ENCODE data around the gene FKBP5. TPM values are rescaled to one million over a fixed set of nuclear protein-coding genes. Genes with fewer than 3 reads are reported as not detected.

The FKBP5 gene
- total RNA-seq, 2 experiments from 2014 or later = 42.5 to 79.1 TPM

DNA sequence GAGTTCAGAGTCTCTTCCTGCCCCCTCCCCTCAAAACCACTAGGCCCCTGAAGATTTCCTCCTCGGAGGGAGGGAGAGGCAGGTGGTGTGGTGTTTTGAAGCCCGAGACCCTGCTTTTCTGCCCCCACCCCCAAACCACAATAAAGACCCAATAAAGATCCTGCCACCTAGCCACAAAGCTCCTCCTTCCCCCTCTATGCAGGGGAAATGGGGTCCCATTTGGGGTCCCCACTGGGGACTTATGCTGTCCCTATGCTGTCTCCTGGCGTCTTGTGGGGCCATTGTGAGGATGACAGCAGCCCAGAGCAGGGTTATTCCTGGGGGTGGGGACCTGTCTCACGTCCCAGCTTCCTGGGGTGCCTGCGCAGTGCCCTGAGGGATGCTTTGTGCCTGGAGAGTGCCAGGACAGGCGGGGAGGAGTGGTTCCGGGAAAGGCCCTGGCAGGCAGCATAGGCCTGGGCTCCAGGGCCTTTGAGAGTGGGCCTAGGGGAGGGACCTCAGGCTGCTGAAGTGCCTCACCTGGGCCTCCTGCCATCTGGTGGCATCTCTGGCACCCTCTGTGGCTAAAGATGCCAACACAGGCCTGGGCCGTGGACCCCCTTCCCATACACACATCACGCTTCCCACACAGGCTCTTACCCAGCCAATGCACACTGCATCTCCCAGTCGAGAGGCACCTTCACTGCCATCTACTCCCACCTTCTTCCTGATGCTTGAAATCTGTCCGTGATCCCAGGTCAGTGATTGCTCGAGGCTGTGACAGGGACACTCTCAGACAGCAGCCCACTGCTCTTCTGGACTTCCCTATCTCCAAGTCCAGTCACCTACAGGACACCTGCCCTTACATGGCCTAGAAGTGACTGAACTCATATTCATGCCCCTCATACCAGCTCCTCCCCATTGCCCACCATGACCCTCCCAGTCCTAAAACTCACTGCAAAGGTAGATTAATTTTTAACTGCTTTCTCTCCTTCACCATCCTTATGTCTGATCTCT, 40.3 kb upstream of the FKBP5 start:
- Histone ChIP-seq H3K4me3 (ENCODE audit: low read depth, low read length, poor library complexity, severe bottlenecking) (peak overlapping the region; percentile 75), H3K9me3 (ENCODE audit: low read length) (no peaks in the 10 kb centered on the region), H3K9me2 (ENCODE audit: insufficient read depth, low read length) (no peaks in the 10 kb centered on the region), H3K27ac (ENCODE audit: low read depth, low read length, poor library complexity, severe bottlenecking) (peak overlapping the region; percentile 96), H3K4me1 (ENCODE audit: insufficient read depth, low read length, poor library complexity, severe bottlenecking) (peaks cover 82% of the 10 kb centered on the region), H4K20me1 (ENCODE audit: insufficient read depth, low read length) (no peaks in the 10 kb centered on the region), H2AFZ (ENCODE audit: low read length) (peak overlapping the region; percentile 15; the same call in 1 of the 2 replicates), H3K4me2 (ENCODE audit: low read length) (peak overlapping the region; percentile 96), H3K36me3 (ENCODE audit: insufficient read depth, low read length) (no peaks in the 10 kb centered on the region), H3K79me2 (ENCODE audit: insufficient read depth, low read depth, low read length) (peaks cover 11% of the 10 kb centered on the region; the same call in 1 of the 2 replicates)
- intact Hi-C loops (cut with micrococcal nuclease; ENCODE audit: unreplicated experiment) = loop anchor here (1.0 kb wide), 1 partner anchor 41 kb away; the partner anchor contains the start of gene FKBP5
- BruUV-seq (replicated peaks) = no TSS peak
- peak; percentile 85 for DNase-seq (ENCODE audit: low spot score)
- TF ChIP-seq EZH2phosphoT487 (IDR thresholded peaks at IDR 0.05; ENCODE audit: borderline replicate concordance, low read depth, low read length) = no peak
- TF ChIP-seq, protein P1, sequence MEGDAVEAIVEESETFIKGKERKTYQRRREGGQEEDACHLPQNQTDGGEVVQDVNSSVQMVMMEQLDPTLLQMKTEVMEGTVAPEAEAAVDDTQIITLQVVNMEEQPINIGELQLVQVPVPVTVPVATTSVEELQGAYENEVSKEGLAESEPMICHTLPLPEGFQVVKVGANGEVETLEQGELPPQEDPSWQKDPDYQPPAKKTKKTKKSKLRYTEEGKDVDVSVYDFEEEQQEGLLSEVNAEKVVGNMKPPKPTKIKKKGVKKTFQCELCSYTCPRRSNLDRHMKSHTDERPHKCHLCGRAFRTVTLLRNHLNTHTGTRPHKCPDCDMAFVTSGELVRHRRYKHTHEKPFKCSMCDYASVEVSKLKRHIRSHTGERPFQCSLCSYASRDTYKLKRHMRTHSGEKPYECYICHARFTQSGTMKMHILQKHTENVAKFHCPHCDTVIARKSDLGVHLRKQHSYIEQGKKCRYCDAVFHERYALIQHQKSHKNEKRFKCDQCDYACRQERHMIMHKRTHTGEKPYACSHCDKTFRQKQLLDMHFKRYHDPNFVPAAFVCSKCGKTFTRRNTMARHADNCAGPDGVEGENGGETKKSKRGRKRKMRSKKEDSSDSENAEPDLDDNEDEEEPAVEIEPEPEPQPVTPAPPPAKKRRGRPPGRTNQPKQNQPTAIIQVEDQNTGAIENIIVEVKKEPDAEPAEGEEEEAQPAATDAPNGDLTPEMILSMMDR (conservative IDR thresholded peaks at IDR 0.05; ENCODE audit: low read length) = peak; percentile 63
- CTCF ChIA-PET (ENCODE audit: unreplicated experiment) = interaction anchor here (1.1 to 2.3 kb wide), 3 partner anchors 12 to 139 kb away, joined by 3 to 11 read pairs (median 3); no protein-coding TSS in a partner anchor
- POLR2A ChIA-PET = interaction anchor here (0.6 to 2.6 kb wide), 5 partner anchors 9 to 1035 kb away, joined by 3 to 7 read pairs (median 3); no protein-coding TSS in a partner anchor

DNA sequence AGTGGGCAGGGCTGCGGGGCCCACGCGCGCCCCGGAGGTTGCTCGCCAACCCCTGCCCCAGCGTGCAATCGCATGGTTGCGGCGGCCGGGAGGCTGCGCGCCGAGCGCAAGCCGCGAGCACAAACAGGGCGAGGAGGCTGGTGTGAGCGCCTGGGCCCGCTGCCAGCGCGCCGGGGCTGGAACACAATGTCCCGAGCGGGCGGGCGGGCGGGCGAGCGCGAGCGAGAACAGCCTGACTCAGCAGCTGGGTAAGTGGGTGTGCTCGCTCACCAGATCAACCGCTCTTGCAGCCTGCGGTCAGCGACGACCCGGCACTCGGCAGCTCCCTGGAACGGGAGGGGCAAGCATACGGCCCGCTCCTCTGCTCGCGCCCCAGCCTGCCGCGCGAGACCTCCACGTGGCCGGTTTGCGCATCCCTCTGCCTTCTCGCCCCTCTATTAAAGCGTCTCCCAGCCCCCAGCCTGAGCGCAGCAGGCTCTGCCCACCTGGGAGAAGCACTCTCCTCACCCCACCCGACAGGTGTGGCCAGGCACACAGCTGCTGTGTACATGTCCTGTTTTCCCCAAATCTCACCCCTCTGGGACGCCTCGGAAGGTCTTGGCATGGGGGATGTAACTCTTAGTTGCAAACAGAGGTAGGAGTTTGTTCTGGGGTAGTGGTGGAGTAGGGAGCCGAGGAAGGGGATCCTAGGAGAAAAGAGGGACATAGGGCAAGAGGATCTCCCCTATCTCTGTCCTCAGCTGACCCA, 39.4 kb upstream of the FKBP5 start:
- no TSS peak for BruUV-seq (replicated peaks)
- peak overlapping the region; percentile 75 for H3K4me3 ChIP-seq (ENCODE audit: low read depth, low read length, poor library complexity, severe bottlenecking)
- H4K20me1 ChIP-seq (ENCODE audit: insufficient read depth, low read length) = no peaks in the 10 kb centered on the region

More for the DNA sequence above, 39.4 kb upstream of the FKBP5 start:
- peak overlapping the region; percentile 96 for H3K27ac ChIP-seq (ENCODE audit: low read depth, low read length, poor library complexity, severe bottlenecking)
- peaks cover 11% of the 10 kb centered on the region; the same call in 1 of the 2 replicates for H3K79me2 ChIP-seq (ENCODE audit: insufficient read depth, low read depth, low read length)
- H3K9me3 ChIP-seq (ENCODE audit: low read length) = no peaks in the 10 kb centered on the region
- peak; percentile 94 for DNase-seq (ENCODE audit: low spot score)
- CTCF ChIA-PET (ENCODE audit: unreplicated experiment) = interaction anchor here (1.1 to 2.3 kb wide), 3 partner anchors 12 to 139 kb away, joined by 3 to 11 read pairs (median 3); no protein-coding TSS in a partner anchor
- H3K36me3 ChIP-seq (ENCODE audit: insufficient read depth, low read length) = no peaks in the 10 kb centered on the region
- peak overlapping the region; percentile 96 for H3K4me2 ChIP-seq (ENCODE audit: low read length)
- peaks cover 80% of the 10 kb centered on the region for H3K4me1 ChIP-seq (ENCODE audit: insufficient read depth, low read length, poor library complexity, severe bottlenecking)
- intact Hi-C loops (cut with micrococcal nuclease; ENCODE audit: unreplicated experiment) = loop anchor here (1.0 kb wide), 1 partner anchor 40 kb away; the partner anchor contains the start of gene FKBP5
- H2AFZ ChIP-seq (ENCODE audit: low read length) = peak overlapping the region; percentile 15; the same call in 1 of the 2 replicates
- no peaks in the 10 kb centered on the region for H3K9me2 ChIP-seq (ENCODE audit: insufficient read depth, low read length)
- no peak for TF ChIP-seq EZH2phosphoT487 (IDR thresholded peaks at IDR 0.05; ENCODE audit: borderline replicate concordance, low read depth, low read length)
- TF ChIP-seq, protein P1 (conservative IDR thresholded peaks at IDR 0.05; ENCODE audit: low read length) = no peak
- POLR2A ChIA-PET = interaction anchor here (0.6 to 2.6 kb wide), 10 partner anchors 8 to 1072 kb away, joined by 3 to 7 read pairs (median 3); no protein-coding TSS in a partner anchor
